GM10847 (cell line): ENCODE results near the gene FAM174B.

Source experiments
- POLR2A ChIP-seq: IDR thresholded peaks from 2 replicates; pipeline ENCODE4 v1.6.1; 2011; ENCODE audit not compliant: insufficient read length; ENCODE audit errors: extremely low read depth

Gene FAM174B

GRCh38 chr15:92651877-92652575 lies 3.5 kb downstream of the FAM174B start:
- TF ChIP-seq POLR2A, result no peak

- TF ChIP-seq POLR2A, result no peak
These were observed 4.6 kb downstream of the FAM174B start for GRCh38 chr15:92650966-92651365.

- TF ChIP-seq POLR2A, result no peak
These were observed 5.3 kb downstream of the FAM174B start for GRCh38 chr15:92650256-92650655.

- no peak for TF ChIP-seq POLR2A
These were observed 7.2 kb downstream of the FAM174B start for GRCh38 chr15:92648190-92648875.

GRCh38 chr15:92647467-92648163 lies 8.0 kb downstream of the FAM174B start:
- no peak for TF ChIP-seq POLR2A

- no peak for TF ChIP-seq POLR2A
These were observed 9.4 kb downstream of the FAM174B start for GRCh38 chr15:92646216-92646615.

GRCh38 chr15:92645731-92646130 lies 9.8 kb downstream of the FAM174B start:
- TF ChIP-seq POLR2A, result no peak

GRCh38 chr15:92645051-92645631 lies 10.4 kb downstream of the FAM174B start:
- TF ChIP-seq POLR2A, result no peak

- no peak for TF ChIP-seq POLR2A
These were observed 11.4 kb downstream of the FAM174B start for GRCh38 chr15:92643849-92644815.

GRCh38 chr15:92638709-92639365 lies 16.7 kb downstream of the FAM174B start:
- no peak for TF ChIP-seq POLR2A

GRCh38 chr15:92638291-92638708 lies 17.3 kb downstream of the FAM174B start:
- TF ChIP-seq POLR2A, result no peak

GRCh38 chr15:92637626-92638025 lies 17.9 kb downstream of the FAM174B start:
- TF ChIP-seq POLR2A, result no peak

GRCh38 chr15:92636908-92637481 lies 18.6 kb downstream of the FAM174B start:
- no peak for TF ChIP-seq POLR2A
